SK-N-MC (cell line): ENCODE measurements around the gene SLC35F3.

Source experiments
- EZH2 ChIP-seq: fragments of 200-600 bp; sonication (generic); IDR thresholded peaks from one replicate; pipeline ENCODE4 v1.6.1; 2017; ENCODE audit warnings: antibody characterized with exemption
- POLR2AphosphoS5 ChIP-seq: IDR thresholded peaks from 2 replicates; pipeline ENCODE4 v1.6.1; 2012; ENCODE audit warnings: mild to moderate bottlenecking, low read depth, low read length, borderline replicate concordance

DNA sequence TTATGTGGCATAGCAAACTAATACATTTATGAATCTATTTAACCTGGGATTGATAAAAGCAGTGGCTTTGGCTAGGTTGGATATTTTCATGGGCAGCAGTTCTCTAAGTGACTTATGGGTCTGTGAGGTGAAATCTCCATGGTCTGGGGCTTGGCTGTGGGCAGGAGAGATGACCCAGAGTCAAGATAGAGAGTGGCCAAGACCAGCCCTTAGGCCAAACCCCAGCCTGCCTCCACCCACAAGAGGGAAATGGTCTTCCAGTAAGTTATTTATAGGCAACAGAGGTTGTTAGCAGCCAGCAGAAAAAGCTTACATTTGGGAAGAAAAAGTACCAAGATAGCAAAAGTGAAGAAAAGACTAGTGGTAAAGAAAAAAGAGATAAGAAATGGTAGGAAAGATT is 61.4 kb downstream of the SLC35F3 start:
- TF ChIP-seq POLR2AphosphoS5: no peak
- TF ChIP-seq EZH2: no peak
